NCI-H2107 treated with DMSO at 0.1 percent for 48 hours (cell line): ENCODE data around the gene KRTAP5-5.

Source experiments
- DNase-seq: peaks from one replicate; lab custom pipeline; 2025; ENCODE audit not compliant: unreplicated experiment; lab: John Stamatoyannopoulos, UW

Gene KRTAP5-5

GRCh38 chr11:1673446-1674172 is 44.0 kb downstream of the KRTAP5-5 start:
- DNase-seq, result no peak

GRCh38 chr11:1674173-1675131 is 44.9 kb downstream of the KRTAP5-5 start:
- no peak for DNase-seq

- DNase-seq, result no peak
Measured at GRCh38 chr11:1675536-1676228, 46.1 kb downstream of the KRTAP5-5 start.

- no peak for DNase-seq
Measured at GRCh38 chr11:1676229-1676740, 46.7 kb downstream of the KRTAP5-5 start.

GRCh38 chr11:1679881-1680280 is 50.3 kb downstream of the KRTAP5-5 start:
- DNase-seq, result no peak
